Tibial nerve (tissue), 3 donors: ENCODE results near the gene SYNE4.

Experiments
- POLR2A ChIP-seq, 2 donors: fragments of 450-650 bp; IDR thresholded peaks; one replicate each; pipeline ENCODE4 v1.6.1; 2017; ENCODE audit warnings: antibody characterized with exemption in 2 of 2, mild to moderate bottlenecking in 2 of 2, moderate library complexity in 2 of 2
- TF ChIP-seq, protein P1 (sequence below), 5 experiments: fragments of 200-600 bp in 3 of 5; fragments of 450-650 bp in 2 of 5; sonication (generic) in 3 of 5; IDR thresholded peaks; one replicate each; pipeline ENCODE4 v1.5.1; 2016 to 2019; ENCODE audit warnings: antibody characterized with exemption in 5 of 5, mild to moderate bottlenecking in 3 of 5, moderate library complexity in 2 of 5

- TF ChIP-seq, protein P1, sequence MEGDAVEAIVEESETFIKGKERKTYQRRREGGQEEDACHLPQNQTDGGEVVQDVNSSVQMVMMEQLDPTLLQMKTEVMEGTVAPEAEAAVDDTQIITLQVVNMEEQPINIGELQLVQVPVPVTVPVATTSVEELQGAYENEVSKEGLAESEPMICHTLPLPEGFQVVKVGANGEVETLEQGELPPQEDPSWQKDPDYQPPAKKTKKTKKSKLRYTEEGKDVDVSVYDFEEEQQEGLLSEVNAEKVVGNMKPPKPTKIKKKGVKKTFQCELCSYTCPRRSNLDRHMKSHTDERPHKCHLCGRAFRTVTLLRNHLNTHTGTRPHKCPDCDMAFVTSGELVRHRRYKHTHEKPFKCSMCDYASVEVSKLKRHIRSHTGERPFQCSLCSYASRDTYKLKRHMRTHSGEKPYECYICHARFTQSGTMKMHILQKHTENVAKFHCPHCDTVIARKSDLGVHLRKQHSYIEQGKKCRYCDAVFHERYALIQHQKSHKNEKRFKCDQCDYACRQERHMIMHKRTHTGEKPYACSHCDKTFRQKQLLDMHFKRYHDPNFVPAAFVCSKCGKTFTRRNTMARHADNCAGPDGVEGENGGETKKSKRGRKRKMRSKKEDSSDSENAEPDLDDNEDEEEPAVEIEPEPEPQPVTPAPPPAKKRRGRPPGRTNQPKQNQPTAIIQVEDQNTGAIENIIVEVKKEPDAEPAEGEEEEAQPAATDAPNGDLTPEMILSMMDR (IDR thresholded peaks at IDR 0.05): no peak
- peak; percentile 29 to 52 for TF ChIP-seq POLR2A (IDR thresholded peaks at IDR 0.05)
Measured at GRCh38 chr19:35995048-35995993, 13.3 kb downstream of the SYNE4 start, which contains the start of gene SDHAF1.
